ENCODE data around the gene EGF.
"Not testable (repeated sequence)": the region's sequence is repeated elsewhere in the genome, so short reads cannot be mapped to it uniquely, and the experiment has no call there.

The EGF gene

DNA sequence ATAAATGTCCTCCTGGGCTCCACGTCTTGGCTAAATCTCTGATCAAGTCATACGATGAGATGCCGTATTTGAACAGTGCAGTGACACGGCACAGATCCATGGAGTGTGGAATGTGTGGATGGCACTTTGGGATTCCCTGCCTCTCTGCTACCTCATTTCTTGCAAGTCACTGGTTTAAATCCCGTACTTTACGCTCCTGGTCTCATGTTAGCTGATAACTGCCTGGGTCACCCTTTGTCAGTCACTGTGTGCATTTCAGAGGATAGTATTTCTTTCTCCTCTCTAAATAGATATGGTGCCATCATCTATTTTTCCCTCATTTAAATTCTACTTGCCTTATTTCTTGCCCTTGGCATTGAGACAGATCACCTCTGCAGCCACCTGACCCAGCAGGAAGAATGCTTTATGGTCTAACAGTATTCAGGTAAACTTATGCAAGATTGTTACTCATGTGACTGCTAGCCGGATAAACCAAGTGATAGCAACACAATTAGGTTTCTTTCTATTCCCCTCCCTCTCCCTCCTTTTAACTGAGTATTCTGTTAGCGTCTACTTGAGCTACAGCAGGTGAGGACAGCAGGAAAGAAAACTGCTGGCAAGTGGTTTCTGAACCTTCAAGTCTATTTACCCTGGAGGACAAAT, 2.8 kb downstream of the EGF start:
- DNase-seq (ENCODE audit: low read depth in 2 of 2) = no peak

DNA sequence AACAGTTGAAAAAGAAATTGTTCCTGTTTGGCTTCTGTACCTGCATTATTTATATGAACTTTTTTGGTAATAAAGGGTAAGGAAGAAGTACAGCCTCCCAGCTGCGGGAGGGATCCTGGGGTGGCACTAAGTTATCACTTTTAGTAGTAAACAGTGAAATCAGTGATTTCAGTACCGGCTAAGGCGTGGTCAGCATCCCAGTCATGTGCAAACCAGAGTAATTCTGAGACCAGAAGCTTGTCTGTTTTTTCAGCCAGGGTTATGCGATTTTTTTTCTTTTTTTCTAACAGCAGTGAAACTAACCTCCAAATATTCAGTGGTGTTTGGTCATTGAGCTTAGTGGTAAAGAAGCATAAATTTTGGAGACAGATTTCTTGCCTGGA, 3.3 kb downstream of the EGF start:
- DNase-seq (ENCODE audit: low read depth in 2 of 2) = no peak

GRCh38 chr4:109921384-109921808, 8.7 kb downstream of the EGF start:
- DNase-seq (ENCODE audit: low read depth in 2 of 2) = no peak

DNA sequence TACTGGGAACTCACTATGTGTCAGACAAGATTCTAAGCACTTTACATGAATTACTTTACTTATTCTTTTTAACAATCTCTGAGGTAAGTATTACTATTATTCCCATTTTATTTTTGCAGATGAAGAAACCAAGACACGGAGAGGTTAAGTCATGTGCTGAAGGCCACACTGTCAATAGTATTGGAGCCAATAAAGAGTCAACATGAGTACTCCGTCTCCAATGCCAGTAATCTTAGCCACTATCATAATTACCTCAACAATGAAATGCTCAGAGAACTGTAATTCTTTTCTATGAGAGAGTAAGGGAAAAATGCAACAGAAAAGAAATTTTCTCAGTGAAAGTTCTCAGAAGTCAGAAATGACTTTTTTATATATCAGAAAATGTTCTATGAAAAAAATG, 12.7 kb downstream of the EGF start:
- no peak for DNase-seq (ENCODE audit: low read depth in 2 of 2)

GRCh38 chr4:109928327-109929045, 15.8 kb downstream of the EGF start:
- DNase-seq (ENCODE audit: low read depth in 2 of 2) = no peak

DNA sequence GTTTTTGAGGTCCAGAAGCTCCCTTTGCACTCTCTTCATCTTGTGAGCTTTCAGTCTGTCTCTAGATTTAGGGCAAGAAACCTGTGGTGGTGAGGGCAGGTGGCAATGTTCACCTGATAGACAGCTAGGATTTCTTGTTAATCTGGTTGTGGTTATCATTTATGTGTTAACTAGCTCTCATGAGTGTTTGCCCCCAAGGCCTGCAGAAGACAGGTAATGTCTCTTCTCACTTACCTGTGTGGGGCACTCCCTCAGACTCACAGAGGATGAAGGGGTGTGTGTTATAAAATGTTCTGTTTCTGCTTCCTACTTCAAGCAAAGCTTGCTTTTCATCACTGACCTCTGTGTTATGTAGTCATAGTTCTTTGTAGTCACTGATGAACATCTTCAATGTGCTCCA, 17.8 kb downstream of the EGF start:
- DNase-seq (ENCODE audit: low read depth in 2 of 2) = no peak

- DNase-seq (ENCODE audit: low read depth in 2 of 2) = no peak
Measured at GRCh38 chr4:109930872-109931271, 18.2 kb downstream of the EGF start.

DNA sequence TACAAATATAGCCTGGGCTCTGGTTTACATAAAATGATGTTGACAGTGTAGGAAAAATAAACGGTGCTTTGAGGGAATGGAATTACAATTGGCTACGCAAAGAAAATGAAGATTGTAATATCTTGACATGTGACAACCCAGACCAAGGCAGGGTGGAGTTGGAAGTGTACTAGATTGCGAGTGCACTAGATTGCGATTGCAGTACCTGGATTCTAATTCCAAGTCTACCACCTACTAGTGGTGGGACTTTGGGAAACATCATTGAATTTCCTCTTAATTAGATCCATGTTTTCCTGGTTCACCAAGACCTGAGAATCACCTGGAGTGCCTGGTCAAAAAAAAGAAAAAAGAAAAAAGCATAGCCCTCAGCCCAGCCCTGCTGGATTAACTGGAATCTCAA, 18.6 kb downstream of the EGF start:
- no peak for DNase-seq (ENCODE audit: low read depth in 2 of 2)

DNA sequence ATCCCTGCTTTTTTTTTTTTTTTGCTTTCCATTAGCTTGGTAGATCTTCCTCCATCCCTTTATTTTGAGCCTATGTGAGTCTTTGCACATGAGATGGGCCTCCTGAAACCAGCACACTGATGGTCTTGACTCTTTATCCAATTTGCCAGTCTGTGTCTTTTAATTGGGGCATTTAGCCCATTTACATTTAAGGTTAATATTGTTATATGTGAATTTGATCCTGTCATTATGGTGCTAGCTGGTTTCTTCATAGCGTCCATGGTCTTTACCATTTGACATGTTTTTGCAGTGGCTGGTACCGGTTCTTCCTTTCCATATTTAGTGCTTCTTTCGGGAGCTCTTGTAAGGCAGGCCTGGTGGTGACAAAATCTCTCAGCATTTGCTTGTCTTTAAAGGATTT, 24.7 kb downstream of the EGF start:
- DNase-seq (ENCODE audit: low read depth in 2 of 2) = not testable (repeated sequence)

- no peak for DNase-seq (ENCODE audit: low read depth in 2 of 2)
Measured at GRCh38 chr4:109939190-109939589, 26.5 kb downstream of the EGF start.

DNA sequence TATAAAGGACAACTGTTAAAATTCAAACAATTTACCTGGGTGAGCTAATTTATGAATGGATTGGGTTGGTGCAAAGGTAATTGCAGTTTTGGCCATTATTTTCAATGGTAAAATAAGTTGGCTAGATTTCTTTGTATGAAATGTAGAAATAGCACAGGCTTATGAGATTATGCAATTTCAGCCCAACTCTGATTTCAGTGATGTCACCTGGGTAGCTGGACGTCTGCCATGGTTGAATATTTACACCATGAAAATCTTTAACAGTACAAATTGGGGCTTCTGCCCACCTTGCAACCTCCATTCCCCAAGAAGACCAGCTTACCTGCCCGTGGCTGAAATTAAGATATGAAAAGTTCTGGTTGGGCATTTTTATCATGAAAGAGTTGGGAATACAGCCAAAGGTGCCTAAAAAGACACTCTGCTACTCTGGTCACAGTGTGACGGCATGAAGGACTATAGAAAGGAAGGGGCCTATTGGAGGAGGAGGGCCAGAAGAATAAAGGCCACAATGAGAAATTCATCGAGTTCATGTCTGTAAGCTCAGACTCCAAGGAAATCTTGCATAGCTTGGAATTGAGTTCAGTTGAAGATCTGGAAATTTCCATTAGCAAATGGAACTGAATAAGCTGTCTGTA, 29.7 kb downstream of the EGF start:
- no peak for DNase-seq (ENCODE audit: low read depth in 2 of 2)

GRCh38 chr4:109943745-109944144, 31.1 kb downstream of the EGF start:
- DNase-seq (ENCODE audit: low read depth in 2 of 2) = no peak

- no peak for DNase-seq (ENCODE audit: low read depth in 2 of 2)
Measured at GRCh38 chr4:109944591-109944990, 31.9 kb downstream of the EGF start.

- no peak for DNase-seq (ENCODE audit: low read depth in 2 of 2)
Measured at GRCh38 chr4:109945056-109945455, 32.4 kb downstream of the EGF start.

DNA sequence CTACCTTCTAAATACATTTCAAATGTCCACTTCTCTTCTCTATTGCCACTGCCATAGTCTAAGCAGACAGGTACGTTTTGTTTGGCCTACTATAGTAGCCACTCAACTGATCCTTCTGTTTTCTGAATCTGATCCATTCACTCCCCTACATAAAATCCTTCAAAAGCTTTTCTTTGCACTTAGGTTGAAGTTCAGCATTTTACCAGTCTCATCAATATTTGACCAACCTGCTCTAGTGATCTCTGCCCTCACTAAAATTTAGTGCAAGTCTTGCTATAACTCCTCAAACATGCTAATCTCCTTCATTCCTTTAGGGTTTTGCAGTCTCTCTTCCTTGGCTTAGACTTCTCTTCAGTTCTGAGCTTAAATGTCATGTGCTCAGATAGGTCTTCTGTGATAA, 33.4 kb downstream of the EGF start:
- DNase-seq (ENCODE audit: low read depth in 2 of 2) = no peak

DNA sequence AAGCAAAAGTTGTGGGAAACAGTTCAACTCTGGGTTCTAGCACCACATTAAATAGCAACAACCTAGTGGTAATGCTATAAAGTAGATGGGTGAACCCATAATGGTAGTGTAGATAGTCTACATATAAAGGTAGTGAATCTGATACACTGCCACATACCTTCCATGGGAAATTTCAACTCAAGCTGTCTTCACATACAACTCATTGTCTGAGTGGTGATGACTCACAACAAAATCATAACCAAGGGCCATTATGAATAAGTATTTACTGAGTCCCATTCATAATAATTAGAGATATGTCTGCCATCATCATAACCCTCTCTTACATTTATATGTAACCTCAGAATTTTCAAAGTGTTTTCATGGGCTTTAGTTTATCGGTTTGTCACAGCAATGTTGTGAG, 34.8 kb downstream of the EGF start:
- no peak for DNase-seq (ENCODE audit: low read depth in 2 of 2)

GRCh38 chr4:109947918-109948317, 35.2 kb downstream of the EGF start:
- DNase-seq (ENCODE audit: low read depth in 2 of 2) = no peak

GRCh38 chr4:109949099-109949718, 36.5 kb downstream of the EGF start:
- not testable (repeated sequence) for DNase-seq (ENCODE audit: low read depth in 2 of 2)

DNA sequence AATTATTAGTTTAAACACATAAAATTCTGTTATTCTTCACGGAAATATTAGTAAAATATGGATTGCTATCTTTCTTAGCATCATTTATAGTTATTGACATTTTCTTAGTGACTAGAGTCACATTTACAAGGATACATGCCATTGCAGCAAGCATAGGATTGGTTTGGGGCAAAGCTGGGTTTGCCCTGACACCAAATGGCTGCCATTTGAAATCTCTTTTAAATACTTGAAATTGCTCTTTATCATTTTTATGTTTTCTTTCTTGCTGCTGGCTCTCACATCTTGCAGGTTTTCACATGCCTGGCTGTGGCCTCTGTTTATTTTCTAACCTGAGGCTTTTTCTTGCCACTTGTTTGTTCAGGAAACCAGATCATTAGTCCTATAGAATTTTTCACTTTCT, 39.9 kb downstream of the EGF start:
- DNase-seq (ENCODE audit: low read depth in 2 of 2) = no peak

DNA sequence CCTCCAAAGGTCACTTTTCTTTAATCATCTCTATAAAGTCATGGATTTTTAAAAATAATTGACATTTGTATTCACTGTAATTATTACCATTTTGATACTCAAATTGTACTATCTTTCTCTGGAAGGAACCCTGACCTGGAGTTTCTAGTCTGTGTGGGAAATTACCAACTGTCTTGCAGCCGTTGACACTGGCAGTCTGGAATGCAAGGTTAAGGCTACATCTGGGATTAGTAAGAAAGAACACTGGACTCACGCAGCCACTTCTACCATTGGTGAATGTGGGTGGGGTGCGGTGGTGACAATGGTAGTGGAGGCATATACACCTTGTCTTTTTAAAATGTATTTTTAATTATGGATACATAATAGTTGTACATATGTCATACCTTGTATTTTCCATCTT, 40.9 kb downstream of the EGF start:
- DNase-seq (ENCODE audit: low read depth in 2 of 2) = no peak

GRCh38 chr4:109955146-109955545, 42.5 kb downstream of the EGF start:
- DNase-seq (ENCODE audit: low read depth in 2 of 2) = no peak

- DNase-seq (ENCODE audit: low read depth in 2 of 2) = no peak
Measured at GRCh38 chr4:109957227-109957626, 44.5 kb downstream of the EGF start.

- DNase-seq (ENCODE audit: low read depth in 2 of 2) = no peak
Measured at GRCh38 chr4:109959195-109959594, 46.5 kb downstream of the EGF start.

Data from stimulated activated CD4-positive, alpha-beta T cell treated with anti-CD3 and anti-CD28 coated beads, Interleukin-1b, Interleukin-23, amount 100 ng/mL, for 1 hour (primary cell).